Esophagus squamous epithelium (tissue), 5 donors: ENCODE measurements around the gene DOCK2. TPM values are rescaled to one million over a fixed set of nuclear protein-coding genes. Genes with fewer than 3 reads are reported as not detected.

ENCODE experiments used
- DNase-seq: peaks from one replicate; lab custom pipeline; 2025; lab: John Stamatoyannopoulos, UW
- H3K27ac ChIP-seq, 4 donors: fragments of 200-600 bp; sonication (generic); one replicate each; pipeline ENCODE4 v1.5.1; 2016 to 2019; ENCODE audit warnings: mild to moderate bottlenecking in 1 of 4
- H3K27me3 ChIP-seq, 4 donors: fragments of 200-600 bp; sonication (generic); 1 replicate in 3 of 4; 2 replicates in 1 of 4; pipeline versions ENCODE4 v1.5.1 to v1.6.0; 2017 to 2021; ENCODE audit warnings: antibody characterized with exemption in 1 of 4
- H3K36me3 ChIP-seq, 3 donors: fragments of 200-600 bp; sonication (generic); one replicate each; pipeline ENCODE4 v1.5.1; 2016 to 2019
- H3K4me1 ChIP-seq, 3 donors: fragments of 200-600 bp; sonication (generic); one replicate each; pipeline ENCODE4 v1.5.1; 2017 to 2019
- H3K4me3 ChIP-seq, 4 donors: fragments of 200-600 bp; sonication (generic); 1 replicate in 3 of 4; 2 replicates in 1 of 4; pipeline ENCODE4 v1.5.1; 2016 to 2019; ENCODE audit warnings: mild to moderate bottlenecking in 2 of 4, moderate library complexity in 1 of 4
- H3K9me3 ChIP-seq, 3 donors: fragments of 200-600 bp; sonication (generic); one replicate each; pipeline ENCODE4 v1.5.1; 2016 to 2019
- CTCF ChIP-seq, 6 experiments: fragments of 450-650 bp in 4 of 6; fragments of 200-600 bp in 2 of 6; sonication (generic) in 2 of 6; IDR thresholded peaks; one replicate each; pipeline ENCODE4 v1.5.1; 2016 to 2019; ENCODE audit warnings: antibody characterized with exemption in 6 of 6, mild to moderate bottlenecking in 4 of 6, moderate library complexity in 4 of 6
- POLR2A ChIP-seq, 4 donors: fragments of 450-650 bp; IDR thresholded peaks; one replicate each; pipeline ENCODE4 v1.6.1; 2017; ENCODE audit warnings: antibody characterized with exemption in 4 of 4, mild to moderate bottlenecking in 4 of 4, moderate library complexity in 3 of 4
- WGBS, 2 donors: methylation state at CpG; one replicate each; pipeline ENCODE4 v1.1.5; 2018; 5-methylcytosine and 5-hydroxymethylcytosine counted together
- intact Hi-C: fragments of 100-400 bp; cut with DNase I; formaldehyde crosslinking; loops from one replicate; pipeline ENCODE4 v1.15.0; 2022
- total RNA-seq, 4 donors: library from RNA; depleted of rRNA; stranded (reverse); fragments of >200 nt; gene quantifications; one replicate each; pipeline ENCODE4 v1.1.0, GENCODE V29; 2016
- donor health status: DM: yes; HTN: yes; CAD: no.

The DOCK2 gene
- total RNA-seq, 4 donors from 2014 or later = 4.1 to 14.5 (median 10.0) TPM

GRCh38 chr5:169701910-169702451 is 64.9 kb downstream of the DOCK2 start:
- H3K4me3 ChIP-seq = no peak overlapping the region
- no peaks in the 10 kb centered on the region for H3K27me3 ChIP-seq
- intact Hi-C loops = loop anchor here (10.0 kb wide), 1 partner anchor 283 kb away; the partner anchor contains the start of gene INSYN2B
- H3K36me3 ChIP-seq = no peaks in the 10 kb centered on the region
- H3K27ac ChIP-seq = no peak overlapping the region
- H3K9me3 ChIP-seq = no peaks in the 10 kb centered on the region
- 51 to 52% methylated on average over 8 of the region's 8 CpGs for WGBS, 2 donors
- DNase-seq = no peak
- peak in 2 of 6 experiments; percentile 17 to 35 for TF ChIP-seq CTCF (IDR thresholded peaks at IDR 0.05)
- TF ChIP-seq POLR2A (IDR thresholded peaks at IDR 0.05) = no peak
- H3K4me1 ChIP-seq = no peaks in the 10 kb centered on the region

GRCh38 chr5:169702693-169703481 is 65.8 kb downstream of the DOCK2 start:
- DNase-seq = no peak
- no peaks in the 10 kb centered on the region for H3K36me3 ChIP-seq
- no peak for TF ChIP-seq POLR2A (IDR thresholded peaks at IDR 0.05)
- no peak for TF ChIP-seq CTCF (IDR thresholded peaks at IDR 0.05)
- H3K4me3 ChIP-seq = no peak overlapping the region
- WGBS, 2 donors = 66 to 84% methylated on average over 7 of the region's 7 CpGs
- H3K9me3 ChIP-seq = no peaks in the 10 kb centered on the region
- H3K27me3 ChIP-seq = no peaks in the 10 kb centered on the region
- no peak overlapping the region for H3K27ac ChIP-seq
- intact Hi-C loops = loop anchor here (10.0 kb wide), 1 partner anchor 282 kb away; the partner anchor contains the start of gene INSYN2B
- no peaks in the 10 kb centered on the region for H3K4me1 ChIP-seq

GRCh38 chr5:169703813-169704212 is 66.7 kb downstream of the DOCK2 start:
- WGBS, 2 donors = 58 to 64% methylated on average over 2 of the region's 2 CpGs
- Histone ChIP-seq H3K27ac (no peak overlapping the region), H3K36me3 (no peaks in the 10 kb centered on the region), H3K4me3 (no peak overlapping the region), H3K4me1 (no peaks in the 10 kb centered on the region), H3K9me3 (no peaks in the 10 kb centered on the region), H3K27me3 (no peaks in the 10 kb centered on the region)
- no peak for DNase-seq
- intact Hi-C loops = loop anchor here (10.0 kb wide), 1 partner anchor 281 kb away; the partner anchor contains the start of gene INSYN2B
- no peak for TF ChIP-seq POLR2A (IDR thresholded peaks at IDR 0.05)
- no peak for TF ChIP-seq CTCF (IDR thresholded peaks at IDR 0.05)

DNA sequence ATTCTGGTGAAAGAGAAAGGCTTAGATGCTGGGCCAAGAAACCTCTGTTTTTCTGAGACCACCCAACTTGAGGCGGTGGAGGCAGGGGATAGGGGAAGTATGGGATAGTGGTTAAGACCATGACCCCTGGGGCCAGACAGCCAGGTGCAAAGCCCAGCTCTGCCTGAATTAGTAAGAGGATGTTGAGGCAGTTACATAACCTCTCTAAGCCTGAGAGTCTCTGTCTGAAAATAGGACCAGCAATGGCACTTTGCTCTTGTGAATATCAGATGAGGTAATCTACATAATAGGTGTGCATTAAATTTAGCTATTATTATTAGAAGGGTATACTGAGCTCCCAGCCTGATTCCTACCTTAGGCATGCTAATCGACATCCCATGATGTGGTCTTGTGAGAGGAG is 68.2 kb downstream of the DOCK2 start:
- Histone ChIP-seq H3K4me3 (no peak overlapping the region), H3K27me3 (no peaks in the 10 kb centered on the region), H3K36me3 (no peaks in the 10 kb centered on the region), H3K27ac (no peak overlapping the region), H3K9me3 (no peaks in the 10 kb centered on the region), H3K4me1 (no peaks in the 10 kb centered on the region)
- no peak for TF ChIP-seq CTCF (IDR thresholded peaks at IDR 0.05)
- no peak for TF ChIP-seq POLR2A (IDR thresholded peaks at IDR 0.05)
- no peak for DNase-seq
- WGBS, 2 donors = 74 to 88% methylated on average over 2 of the region's 2 CpGs
- intact Hi-C loops = loop anchor here (10.0 kb wide), 1 partner anchor 279 kb away; the partner anchor contains the start of gene INSYN2B

DNA sequence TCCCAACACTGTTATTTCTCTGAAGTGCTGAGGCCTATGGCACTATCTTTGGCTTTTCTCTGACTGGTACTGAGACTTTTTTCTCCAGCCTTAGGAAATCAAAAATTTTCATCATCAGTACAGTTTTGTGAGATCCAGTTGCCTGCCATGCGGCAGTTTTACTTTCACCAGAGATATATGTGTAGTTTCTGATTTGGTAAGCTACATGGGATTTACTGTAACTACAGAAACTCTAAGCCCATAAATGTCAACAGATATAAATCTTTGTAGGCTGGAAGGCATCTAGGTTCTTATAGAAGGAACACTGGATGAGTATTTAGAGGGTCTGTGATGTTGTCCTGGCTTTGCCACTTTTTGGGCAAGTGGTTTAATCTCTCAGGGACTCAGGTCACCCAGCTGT is 69.0 kb downstream of the DOCK2 start:
- intact Hi-C loops = loop anchor here (10.0 kb wide), 1 partner anchor 279 kb away; the partner anchor contains the start of gene INSYN2B
- 75% methylated on average over 1 of the region's 1 CpG; no CpG with 5 or more reads in 1 of the 2 donors for WGBS, 2 donors
- no peaks in the 10 kb centered on the region for H3K9me3 ChIP-seq
- H3K4me1 ChIP-seq = no peaks in the 10 kb centered on the region
- H3K4me3 ChIP-seq = no peak overlapping the region
- TF ChIP-seq CTCF (IDR thresholded peaks at IDR 0.05) = no peak
- no peak for TF ChIP-seq POLR2A (IDR thresholded peaks at IDR 0.05)
- no peak for DNase-seq
- no peaks in the 10 kb centered on the region for H3K36me3 ChIP-seq
- H3K27me3 ChIP-seq = no peaks in the 10 kb centered on the region
- no peak overlapping the region for H3K27ac ChIP-seq
